GM18526 (cell line): Measurements from ENCODE around the gene LEP.

Source experiments
- POLR2A ChIP-seq: IDR thresholded peaks from 3 replicates; pipeline ENCODE4 v1.6.1; 2011; ENCODE audit not compliant: insufficient read length; ENCODE audit errors: extremely low read depth

The LEP gene

GRCh38 chr7:128274246-128274883 is 33.3 kb downstream of the LEP start:
- TF ChIP-seq POLR2A: no peak

GRCh38 chr7:128274884-128275603 is 34.0 kb downstream of the LEP start:
- TF ChIP-seq POLR2A: no peak

- no peak for TF ChIP-seq POLR2A
These were observed 34.6 kb downstream of the LEP start for GRCh38 chr7:128275681-128276080.

- no peak for TF ChIP-seq POLR2A
These were observed 37.3 kb downstream of the LEP start for GRCh38 chr7:128278366-128278765.

GRCh38 chr7:128279124-128279713 is 38.1 kb downstream of the LEP start:
- TF ChIP-seq POLR2A: no peak

GRCh38 chr7:128281605-128282380 is 40.7 kb downstream of the LEP start:
- no peak for TF ChIP-seq POLR2A

GRCh38 chr7:128284102-128284501 is 43.0 kb downstream of the LEP start:
- TF ChIP-seq POLR2A: no peak

- no peak for TF ChIP-seq POLR2A
These were observed 46.5 kb downstream of the LEP start for GRCh38 chr7:128287556-128287955.

GRCh38 chr7:128299109-128299607 is 58.1 kb downstream of the LEP start:
- TF ChIP-seq POLR2A: no peak

- no peak for TF ChIP-seq POLR2A
These were observed 61.1 kb downstream of the LEP start for GRCh38 chr7:128302139-128302538.

GRCh38 chr7:128303133-128303532 is 62.1 kb downstream of the LEP start:
- no peak for TF ChIP-seq POLR2A

GRCh38 chr7:128303643-128304042 is 62.6 kb downstream of the LEP start:
- no peak for TF ChIP-seq POLR2A

- TF ChIP-seq POLR2A: no peak
These were observed 63.1 kb downstream of the LEP start for GRCh38 chr7:128304212-128304611.

- TF ChIP-seq POLR2A: no peak
These were observed 66.0 kb downstream of the LEP start for GRCh38 chr7:128307061-128307460.
